Neural crest cell (in vitro differentiated cells): ENCODE measurements around the gene KDM1B. TPM values are rescaled to one million over a fixed set of nuclear protein-coding genes. Genes with fewer than 3 reads are reported as not detected.
"Not testable (repeated sequence)": the region's sequence is repeated elsewhere in the genome, so short reads cannot be mapped to it uniquely, and the experiment has no call there.

Experiments
- DNase-seq: peaks from one replicate; pipeline ENCODE4 v3.0.0; 2021; ENCODE audit warnings: low read depth, mixed read lengths, low spot score
- H3K27ac Mint-ChIP-seq: one replicate; pipeline ENCODE4 v1.8.0; 2021; ENCODE audit warnings: mild to moderate bottlenecking, mixed read lengths; ENCODE audit not compliant: unreplicated experiment
- H3K27me3 Mint-ChIP-seq: 2 replicates; pipeline ENCODE4 v1.8.0; 2021; ENCODE audit warnings: low read depth, mild to moderate bottlenecking, mixed read lengths
- H3K36me3 Mint-ChIP-seq: 2 replicates; pipeline ENCODE4 v1.8.0; 2021; ENCODE audit warnings: low read depth, mild to moderate bottlenecking, mixed read lengths
- H3K4me1 Mint-ChIP-seq: 2 replicates; pipeline ENCODE4 v1.8.0; 2021; ENCODE audit warnings: mixed read lengths
- H3K4me3 Mint-ChIP-seq: one replicate; pipeline ENCODE4 v1.8.0; 2021; ENCODE audit warnings: mild to moderate bottlenecking, mixed read lengths
- H3K9me3 Mint-ChIP-seq: 2 replicates; pipeline ENCODE4 v1.8.0; 2021; ENCODE audit warnings: mixed read lengths
- total RNA-seq: library from RNA; stranded (reverse); gene quantifications from 2 replicates; pipeline ENCODE4 v1.2.1, GENCODE V29; 2021
- TF ChIP-seq, protein P1 (sequence below): fragments of 200-600 bp; sonication (generic); conservative IDR thresholded peaks from 2 replicates; pipeline ENCODE4 v1.5.0; 2021; ENCODE audit warnings: antibody characterized with exemption, mild to moderate bottlenecking

The KDM1B gene
- total RNA-seq, 1 donor from 2014 or later: 21.6 TPM

DNA sequence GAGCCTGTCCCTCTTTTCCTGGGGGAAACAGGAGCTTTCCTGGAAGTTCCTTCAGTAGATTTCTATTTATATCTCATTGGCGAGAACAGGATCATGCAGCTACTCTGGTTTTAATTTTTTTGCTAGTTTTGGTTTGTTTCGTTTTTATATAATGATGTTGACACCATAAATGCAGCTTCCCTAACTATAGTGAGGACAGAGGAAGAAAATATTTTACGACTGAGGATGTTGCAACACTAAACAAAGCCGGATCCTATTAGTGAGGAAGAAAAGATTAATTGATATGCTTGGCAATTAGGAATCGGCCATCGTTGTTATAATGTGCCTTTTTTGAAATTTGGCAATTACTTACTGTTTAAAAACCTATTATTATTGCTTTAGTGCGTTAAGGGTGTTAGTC, 16.6 kb downstream of the KDM1B start:
- peaks cover 36% of the 10 kb centered on the region for H3K36me3 Mint-ChIP-seq
- no peak overlapping the region for H3K27ac Mint-ChIP-seq
- no peaks in the 10 kb centered on the region for H3K27me3 Mint-ChIP-seq
- no peak overlapping the region for H3K4me3 Mint-ChIP-seq
- no peak for DNase-seq
- peaks cover 11% of the 10 kb centered on the region for H3K9me3 Mint-ChIP-seq
- H3K4me1 Mint-ChIP-seq: no peaks in the 10 kb centered on the region
- TF ChIP-seq, protein P1, sequence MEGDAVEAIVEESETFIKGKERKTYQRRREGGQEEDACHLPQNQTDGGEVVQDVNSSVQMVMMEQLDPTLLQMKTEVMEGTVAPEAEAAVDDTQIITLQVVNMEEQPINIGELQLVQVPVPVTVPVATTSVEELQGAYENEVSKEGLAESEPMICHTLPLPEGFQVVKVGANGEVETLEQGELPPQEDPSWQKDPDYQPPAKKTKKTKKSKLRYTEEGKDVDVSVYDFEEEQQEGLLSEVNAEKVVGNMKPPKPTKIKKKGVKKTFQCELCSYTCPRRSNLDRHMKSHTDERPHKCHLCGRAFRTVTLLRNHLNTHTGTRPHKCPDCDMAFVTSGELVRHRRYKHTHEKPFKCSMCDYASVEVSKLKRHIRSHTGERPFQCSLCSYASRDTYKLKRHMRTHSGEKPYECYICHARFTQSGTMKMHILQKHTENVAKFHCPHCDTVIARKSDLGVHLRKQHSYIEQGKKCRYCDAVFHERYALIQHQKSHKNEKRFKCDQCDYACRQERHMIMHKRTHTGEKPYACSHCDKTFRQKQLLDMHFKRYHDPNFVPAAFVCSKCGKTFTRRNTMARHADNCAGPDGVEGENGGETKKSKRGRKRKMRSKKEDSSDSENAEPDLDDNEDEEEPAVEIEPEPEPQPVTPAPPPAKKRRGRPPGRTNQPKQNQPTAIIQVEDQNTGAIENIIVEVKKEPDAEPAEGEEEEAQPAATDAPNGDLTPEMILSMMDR: no peak

DNA sequence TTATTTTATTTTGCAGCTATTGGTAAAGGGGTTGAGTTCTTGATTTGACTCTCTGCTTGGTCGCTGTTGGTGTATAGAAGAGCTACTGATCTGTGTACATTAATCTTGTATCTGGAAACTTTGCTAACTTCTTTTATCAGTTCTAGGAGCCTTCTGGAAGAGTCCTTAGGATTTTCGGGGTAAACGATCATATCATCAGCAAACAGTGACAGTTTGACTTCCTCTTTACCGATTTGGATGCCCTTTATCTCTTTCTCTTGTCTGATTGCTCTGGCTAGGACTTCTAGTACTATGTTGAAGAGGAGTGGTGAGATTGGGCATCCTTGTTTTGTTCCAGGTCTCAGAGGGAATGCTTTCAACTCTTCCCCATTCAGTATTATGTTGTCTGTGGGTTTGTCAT, 21.0 kb downstream of the KDM1B start:
- not testable (repeated sequence) for H3K4me1 Mint-ChIP-seq, DNase-seq, H3K27me3 Mint-ChIP-seq, H3K4me3 Mint-ChIP-seq, H3K27ac Mint-ChIP-seq
- Mint-ChIP-seq H3K36me3 (peaks cover 31% of the 10 kb centered on the region), H3K9me3 (peaks cover 15% of the 10 kb centered on the region)

DNA sequence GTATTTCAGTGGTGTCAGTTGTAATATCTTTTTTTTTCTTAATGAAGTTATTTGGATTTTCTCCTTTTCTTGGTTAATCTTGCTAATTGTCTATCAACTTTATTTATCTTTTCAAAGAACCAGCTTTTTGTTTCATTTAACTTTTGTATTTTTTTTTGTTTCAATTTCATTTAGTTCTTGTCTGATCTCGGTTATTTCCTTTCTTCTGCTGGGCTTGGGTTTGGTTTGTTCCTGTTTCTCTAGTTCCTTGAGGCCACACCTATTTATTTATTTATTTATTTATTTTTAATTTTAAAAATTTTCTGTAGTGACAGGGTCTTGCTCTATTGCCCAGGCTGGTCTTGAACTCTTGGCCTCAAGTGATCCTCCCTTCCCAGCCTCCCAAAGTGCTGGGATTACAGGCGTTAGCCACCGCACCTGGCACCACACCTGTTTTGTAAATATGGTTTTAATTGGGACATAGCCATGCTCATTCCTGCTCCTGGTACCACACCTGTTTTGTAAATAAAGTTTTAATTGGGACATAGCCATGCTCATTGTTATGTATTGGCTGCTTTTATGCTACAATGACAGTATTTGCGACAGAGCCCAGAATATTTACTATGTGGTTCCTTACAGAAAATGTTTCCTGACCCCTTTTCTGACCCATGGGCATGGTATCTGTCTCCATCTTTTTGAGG, 22.2 kb downstream of the KDM1B start:
- Mint-ChIP-seq H3K4me3 (no peak overlapping the region), H3K36me3 (peaks cover 30% of the 10 kb centered on the region)
- TF ChIP-seq, protein P1: no peak

DNA sequence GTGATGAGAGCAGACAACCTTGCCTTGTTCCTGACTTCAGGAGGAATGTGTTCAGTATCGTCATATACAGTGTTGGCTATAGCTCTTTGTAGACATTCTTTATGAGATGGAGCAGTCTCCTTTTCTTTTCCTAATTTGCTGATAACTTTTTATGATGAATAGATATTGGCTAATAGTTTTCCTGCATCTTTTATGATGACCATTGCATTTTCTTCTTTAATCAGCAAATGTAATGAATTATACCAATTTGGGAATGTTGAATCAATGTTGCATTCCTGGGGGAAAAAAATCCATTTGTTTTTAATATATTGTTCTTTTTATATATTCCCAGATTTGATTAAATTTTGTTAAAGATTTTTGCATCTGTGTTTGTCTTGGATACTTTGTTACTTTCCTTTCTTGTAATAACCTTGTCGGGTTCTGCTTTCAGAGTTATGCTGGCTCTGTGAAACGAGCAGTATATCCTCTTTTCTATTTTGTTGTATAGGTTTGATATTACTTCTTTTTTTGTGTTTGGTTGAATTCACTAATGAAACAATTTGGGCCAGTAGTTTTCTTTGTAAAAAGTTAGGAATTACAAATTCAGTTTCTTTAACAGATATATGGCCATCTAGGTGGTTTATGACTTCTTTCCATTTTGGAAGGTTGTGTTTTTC, 23.9 kb downstream of the KDM1B start:
- Mint-ChIP-seq H3K36me3 (peaks cover 33% of the 10 kb centered on the region), H3K4me3 (no peak overlapping the region), H3K27ac (no peak overlapping the region), H3K9me3 (peaks cover 15% of the 10 kb centered on the region), H3K4me1 (no peaks in the 10 kb centered on the region), H3K27me3 (no peaks in the 10 kb centered on the region)
- TF ChIP-seq, protein P1: no peak
- no peak for DNase-seq

More for the DNA sequence above, 22.2 kb downstream of the KDM1B start:
- no peak for DNase-seq
- Mint-ChIP-seq H3K9me3 (peaks cover 15% of the 10 kb centered on the region), H3K27ac (no peak overlapping the region), H3K27me3 (no peaks in the 10 kb centered on the region), H3K4me1 (no peaks in the 10 kb centered on the region)

DNA sequence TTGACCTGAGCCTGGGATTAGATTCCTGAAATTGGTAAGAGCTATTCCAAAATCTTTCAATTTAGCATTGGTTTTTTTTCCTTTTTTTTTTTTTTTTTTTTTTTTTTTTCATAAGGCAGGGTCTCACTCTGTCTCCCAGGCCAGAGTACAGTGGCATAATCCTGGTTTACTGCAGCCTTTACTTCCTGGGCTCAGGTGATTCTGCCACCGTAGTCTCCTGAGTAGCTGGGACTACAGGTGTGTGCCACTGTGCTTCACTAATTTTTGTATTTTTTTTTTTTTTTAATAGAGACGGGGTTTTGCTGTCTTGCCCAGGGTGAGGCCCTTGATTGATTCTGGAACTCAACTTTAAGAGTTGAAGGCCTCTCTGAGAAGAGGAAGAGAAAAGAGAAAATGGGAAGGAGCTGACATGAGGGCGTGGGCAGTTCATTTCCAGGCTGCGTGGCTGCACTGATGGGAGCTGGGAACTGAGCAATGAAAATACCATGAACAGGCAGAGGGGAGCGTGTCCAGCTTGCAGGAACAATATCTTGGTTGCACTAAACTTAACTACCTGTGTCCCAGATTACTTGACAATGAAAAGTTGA, 24.6 kb downstream of the KDM1B start:
- TF ChIP-seq, protein P1: no peak
- peaks cover 15% of the 10 kb centered on the region for H3K9me3 Mint-ChIP-seq
- no peak overlapping the region for H3K4me3 Mint-ChIP-seq
- no peaks in the 10 kb centered on the region for H3K4me1 Mint-ChIP-seq
- H3K27me3 Mint-ChIP-seq: no peaks in the 10 kb centered on the region
- DNase-seq: no peak
- H3K27ac Mint-ChIP-seq: no peak overlapping the region
- H3K36me3 Mint-ChIP-seq: peaks cover 28% of the 10 kb centered on the region

DNA sequence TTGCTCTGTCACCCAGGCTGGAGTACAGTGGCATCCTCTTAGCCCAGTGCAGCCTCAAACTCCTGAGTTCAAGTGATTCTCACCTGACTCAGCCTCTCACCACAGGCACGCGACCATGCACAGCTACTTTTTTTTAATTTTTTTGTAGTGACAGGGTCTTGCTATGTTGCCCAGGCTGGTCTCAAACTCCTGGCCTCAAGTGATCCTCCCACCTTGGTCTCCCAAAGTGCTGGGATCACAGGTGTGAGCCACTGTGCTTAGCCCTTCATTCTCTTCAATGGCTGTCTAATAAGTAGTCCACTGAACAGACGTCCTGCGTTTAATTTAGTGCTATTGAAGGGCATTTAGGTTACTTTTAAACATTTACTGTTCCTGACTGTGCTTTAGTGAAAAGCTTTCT, 27.3 kb downstream of the KDM1B start:
- no peak overlapping the region for H3K4me3 Mint-ChIP-seq
- no peaks in the 10 kb centered on the region for H3K27me3 Mint-ChIP-seq
- TF ChIP-seq, protein P1: no peak
- H3K4me1 Mint-ChIP-seq: peaks cover 14% of the 10 kb centered on the region
- DNase-seq: no peak
- no peak overlapping the region for H3K27ac Mint-ChIP-seq
- H3K36me3 Mint-ChIP-seq: peaks cover 6% of the 10 kb centered on the region
- peaks cover 3% of the 10 kb centered on the region for H3K9me3 Mint-ChIP-seq
